OCI-LY1 (cell line): ENCODE results near the gene CST9L.

ENCODE experiments used
- CTCF ChIP-seq: fragments of 200-600 bp; sonication (generic), shearing (Covaris generic); IDR thresholded peaks from 2 replicates; pipeline ENCODE4 v1.5.1; 2017; ENCODE audit warnings: mild to moderate bottlenecking, antibody characterized with exemption, low read length, moderate library complexity, mixed read lengths
- EZH2 ChIP-seq: fragments of 200-600 bp; sonication (generic), shearing (Covaris generic); IDR thresholded peaks from 2 replicates; pipeline ENCODE4 v1.8.0; 2017; ENCODE audit warnings: borderline replicate concordance, mixed run types, mild to moderate bottlenecking, antibody characterized with exemption, low read length, moderate library complexity, mixed read lengths

GRCh38 chr20:23568971-23569330 lies 667 bp upstream of the CST9L start:
- no peak for TF ChIP-seq CTCF
- no peak for TF ChIP-seq EZH2
